Upper lobe of left lung (tissue), 6 donors: ENCODE data around the gene MR1. TPM values are rescaled to one million over a fixed set of nuclear protein-coding genes. Genes with fewer than 3 reads are reported as not detected.

ENCODE experiments used
- ATAC-seq, 2 donors: fragments of 200-7000 bp; cut with Tn5 transposase; one replicate each; pipeline ENCODE4 v1.9.1; 2022; ENCODE audit warnings: mild to moderate bottlenecking in 2 of 2, moderate library complexity in 2 of 2; ENCODE audit not compliant: low FRiP score in 2 of 2
- DNase-seq, 2 donors: peaks; one replicate each; pipeline ENCODE4 v3.0.0-alpha.2; 2019 to 2020
- H3K27ac ChIP-seq, 4 donors: fragments of 200-600 bp; sonication (generic); one replicate each; pipeline ENCODE4 v1.5.1; 2016 to 2019
- H3K27me3 ChIP-seq, 4 donors: fragments of 200-600 bp; sonication (generic); one replicate each; pipeline ENCODE4 v1.5.1; 2017 to 2019
- H3K36me3 ChIP-seq, 4 donors: fragments of 200-600 bp; sonication (generic); one replicate each; pipeline ENCODE4 v1.5.1; 2016 to 2019
- H3K4me1 ChIP-seq, 4 donors: fragments of 200-600 bp; sonication (generic); one replicate each; pipeline ENCODE4 v1.5.1; 2018 to 2019
- H3K4me3 ChIP-seq, 4 donors: fragments of 200-600 bp; sonication (generic); one replicate each; pipeline ENCODE4 v1.5.1; 2017 to 2019; ENCODE audit warnings: mild to moderate bottlenecking in 2 of 4, moderate library complexity in 1 of 4
- H3K9me3 ChIP-seq, 4 donors: fragments of 200-600 bp; sonication (generic); one replicate each; pipeline ENCODE4 v1.5.1; 2018 to 2019
- CTCF ChIP-seq, 6 experiments: fragments of 450-650 bp in 4 of 6; fragments of 200-600 bp in 2 of 6; sonication (generic) in 2 of 6; IDR thresholded peaks; one replicate each; pipeline ENCODE4 v1.5.1; 2016 to 2019; ENCODE audit warnings: antibody characterized with exemption in 6 of 6
- EP300 ChIP-seq, 4 donors: sonication (generic); formaldehyde crosslinking; IDR thresholded peaks; one replicate each; pipeline ENCODE4 v1.5.1; 2017; ENCODE audit warnings: antibody characterized with exemption in 4 of 4, control low read depth in 2 of 4
- POLR2A ChIP-seq, 4 donors: fragments of 450-650 bp; IDR thresholded peaks; one replicate each; pipeline ENCODE4 v1.5.1; 2016 to 2017; ENCODE audit warnings: antibody characterized with exemption in 4 of 4, mild to moderate bottlenecking in 2 of 4
- POLR2AphosphoS5 ChIP-seq, 2 donors: sonication (generic); formaldehyde crosslinking; IDR thresholded peaks; one replicate each; pipeline ENCODE4 v1.5.1; 2017; ENCODE audit warnings: antibody characterized with exemption in 2 of 2
- WGBS, 2 donors: methylation state at CpG; one replicate each; pipeline ENCODE4 v1.1.5; 2017 to 2018; 5-methylcytosine and 5-hydroxymethylcytosine counted together
- total RNA-seq, 6 donors: library from RNA; depleted of rRNA in 4 of 6; stranded (reverse); fragments of >200 nt in 4 of 6; gene quantifications; one replicate each; pipeline versions ENCODE4 v1.1.0 to v1.2.1, GENCODE V29; 2016 to 2021
- donor health status: DM: no; HTN: no; CAD: no; lungs with moderate emphysema.
- donor health status: DM: no; HTN: yes; CAD: no; lungs with severe emphysema.

Gene MR1
- total RNA-seq, 6 donors from 2014 or later, result 22.0 to 54.0 (median 26.9) TPM

DNA sequence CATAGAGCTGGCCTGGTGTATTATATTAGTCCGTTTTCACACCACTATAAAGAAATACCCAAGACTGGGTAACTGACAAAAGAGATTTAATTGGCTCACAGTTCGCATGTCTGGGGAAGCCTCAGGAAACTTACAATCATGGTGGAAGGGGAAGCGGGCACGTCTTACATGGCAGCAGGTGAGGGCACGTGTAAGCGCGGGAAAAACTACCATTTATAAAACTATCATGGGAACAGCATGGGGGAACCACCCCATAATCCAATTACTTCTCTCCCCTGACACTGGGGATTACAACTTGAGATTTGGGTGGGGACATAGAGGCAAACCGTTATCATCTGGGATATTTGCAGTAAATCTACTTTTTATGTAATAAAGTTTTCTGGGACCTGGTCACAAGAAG is 61.5 kb downstream of the MR1 start:
- DNase-seq (no peak), ATAC-seq (no peak)
- Histone ChIP-seq H3K4me3 (no peak overlapping the region), H3K27ac (peak overlapping the region in 1 of 4 donors; percentile 57), H3K9me3 (no peaks in the 10 kb centered on the region), H3K4me1 (peaks cover 47 to 70% (median 56%) of the 10 kb centered on the region in 4 donors), H3K27me3 (no peaks in the 10 kb centered on the region), H3K36me3 (peaks cover 0 to 15% (median 0%) of the 10 kb centered on the region in 4 donors)
- TF ChIP-seq CTCF (IDR thresholded peaks at IDR 0.05) (no peak), POLR2A (IDR thresholded peaks at IDR 0.05) (no peak), EP300 (IDR thresholded peaks at IDR 0.05) (no peak), POLR2AphosphoS5 (IDR thresholded peaks at IDR 0.05) (no peak)
- WGBS, 2 donors, result 88 to 89% methylated on average over 8 of the region's 8 CpGs

DNA sequence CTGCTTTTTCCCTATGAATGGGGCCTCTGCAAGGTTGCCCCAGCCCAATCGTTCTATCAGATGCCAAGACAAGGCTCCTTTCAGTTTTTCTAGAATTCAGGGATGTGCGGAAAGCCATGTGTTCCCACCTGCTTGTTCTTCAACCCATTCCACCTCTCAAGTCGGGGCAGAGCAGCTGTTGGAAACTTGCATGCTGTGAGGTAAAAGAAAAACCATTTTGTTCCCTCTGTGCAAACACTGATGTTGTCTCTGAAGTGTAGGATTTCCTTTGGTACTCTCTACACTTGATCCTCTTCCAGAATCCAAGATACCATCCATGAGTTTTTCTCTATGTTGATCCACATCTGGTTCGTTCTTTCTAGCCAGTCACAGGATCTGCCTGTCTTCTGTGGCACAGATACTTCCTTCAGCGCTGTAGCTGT is 62.0 kb downstream of the MR1 start:
- 81 to 83% methylated on average over 5 of the region's 5 CpGs for WGBS, 2 donors
- Histone ChIP-seq H3K36me3 (peaks cover 0 to 15% (median 0%) of the 10 kb centered on the region in 4 donors), H3K4me1 (peaks cover 45 to 68% (median 54%) of the 10 kb centered on the region in 4 donors), H3K4me3 (no peak overlapping the region), H3K27ac (peak overlapping the region; percentile 2 to 57 (median 42)), H3K9me3 (no peaks in the 10 kb centered on the region), H3K27me3 (no peaks in the 10 kb centered on the region)
- DNase-seq, result no peak
- ATAC-seq, result no peak
- TF ChIP-seq CTCF (IDR thresholded peaks at IDR 0.05) (no peak), POLR2AphosphoS5 (IDR thresholded peaks at IDR 0.05) (no peak), POLR2A (IDR thresholded peaks at IDR 0.05) (no peak), EP300 (IDR thresholded peaks at IDR 0.05) (no peak)

- peaks cover 44 to 68% (median 51%) of the 10 kb centered on the region in 4 donors for H3K4me1 ChIP-seq
- 79 to 91% methylated on average over 7 of the region's 7 CpGs for WGBS, 2 donors
- ATAC-seq (no peak), DNase-seq (peak in 1 of 2 donors; percentile 25)
- TF ChIP-seq EP300 (IDR thresholded peaks at IDR 0.05), result no peak
- no peak for TF ChIP-seq POLR2A (IDR thresholded peaks at IDR 0.05)
- TF ChIP-seq CTCF (IDR thresholded peaks at IDR 0.05), result no peak
- no peak for TF ChIP-seq POLR2AphosphoS5 (IDR thresholded peaks at IDR 0.05)
- no peaks in the 10 kb centered on the region for H3K9me3 ChIP-seq
- H3K36me3 ChIP-seq, result peaks cover 0 to 15% (median 0%) of the 10 kb centered on the region in 4 donors
- H3K27me3 ChIP-seq, result no peaks in the 10 kb centered on the region
- no peak overlapping the region for H3K4me3 ChIP-seq
- H3K27ac ChIP-seq, result peak overlapping the region in 3 of 4 donors; percentile 35 to 61 (median 54)
Observed at GRCh38 chr1:181097242-181097641, 63.5 kb downstream of the MR1 start.

GRCh38 chr1:181099152-181100014 is 65.6 kb downstream of the MR1 start:
- 44 to 46% methylated on average over 11 of the region's 11 CpGs for WGBS, 2 donors
- Histone ChIP-seq H3K9me3 (no peaks in the 10 kb centered on the region), H3K27me3 (no peaks in the 10 kb centered on the region), H3K36me3 (peaks cover 0 to 2% (median 0%) of the 10 kb centered on the region in 4 donors), H3K4me1 (peaks cover 52 to 69% (median 59%) of the 10 kb centered on the region in 4 donors), H3K27ac (peak overlapping the region in 1 of 4 donors; percentile 30), H3K4me3 (no peak overlapping the region)
- ATAC-seq, result no peak
- no peak for DNase-seq
- no peak for TF ChIP-seq POLR2A (IDR thresholded peaks at IDR 0.05)
- no peak for TF ChIP-seq CTCF (IDR thresholded peaks at IDR 0.05)
- no peak for TF ChIP-seq POLR2AphosphoS5 (IDR thresholded peaks at IDR 0.05)
- no peak for TF ChIP-seq EP300 (IDR thresholded peaks at IDR 0.05)
